ENCODE data around the gene TMEM273. TPM values are rescaled to one million over a fixed set of nuclear protein-coding genes. Genes with fewer than 3 reads are reported as not detected.

The TMEM273 gene
- total RNA-seq, 1 experiment from 2014 or later = not detected

GRCh38 chr10:49116509-49117375 lies 71.4 kb downstream of the TMEM273 start:
- H3K9me3 Mint-ChIP-seq (ENCODE audit: unreplicated experiment) = peaks cover 4% of the 10 kb centered on the region
- peaks cover 2% of the 10 kb centered on the region for H3K4me1 Mint-ChIP-seq (ENCODE audit: insufficient read depth, unreplicated experiment)
- no peak for DNase-seq (ENCODE audit: unreplicated experiment)
- no peak overlapping the region for H3K4me3 Mint-ChIP-seq (ENCODE audit: unreplicated experiment)
- peaks cover 14% of the 10 kb centered on the region for H3K27me3 Mint-ChIP-seq (ENCODE audit: insufficient read depth, unreplicated experiment)
- POLR2A ChIA-PET = no interaction called here
- no peaks in the 10 kb centered on the region for H3K36me3 Mint-ChIP-seq (ENCODE audit: insufficient read depth, unreplicated experiment)
- H3K27ac Mint-ChIP-seq (ENCODE audit: low read depth, unreplicated experiment) = no peak overlapping the region
- no peak for TF ChIP-seq CTCF (IDR thresholded peaks at IDR 0.05; ENCODE audit: unreplicated experiment)
- intact Hi-C loops (cut with micrococcal nuclease) = no loop called here
- BruUV-seq (replicated peaks) = no TSS peak
- CTCF ChIA-PET = no interaction called here

DNA sequence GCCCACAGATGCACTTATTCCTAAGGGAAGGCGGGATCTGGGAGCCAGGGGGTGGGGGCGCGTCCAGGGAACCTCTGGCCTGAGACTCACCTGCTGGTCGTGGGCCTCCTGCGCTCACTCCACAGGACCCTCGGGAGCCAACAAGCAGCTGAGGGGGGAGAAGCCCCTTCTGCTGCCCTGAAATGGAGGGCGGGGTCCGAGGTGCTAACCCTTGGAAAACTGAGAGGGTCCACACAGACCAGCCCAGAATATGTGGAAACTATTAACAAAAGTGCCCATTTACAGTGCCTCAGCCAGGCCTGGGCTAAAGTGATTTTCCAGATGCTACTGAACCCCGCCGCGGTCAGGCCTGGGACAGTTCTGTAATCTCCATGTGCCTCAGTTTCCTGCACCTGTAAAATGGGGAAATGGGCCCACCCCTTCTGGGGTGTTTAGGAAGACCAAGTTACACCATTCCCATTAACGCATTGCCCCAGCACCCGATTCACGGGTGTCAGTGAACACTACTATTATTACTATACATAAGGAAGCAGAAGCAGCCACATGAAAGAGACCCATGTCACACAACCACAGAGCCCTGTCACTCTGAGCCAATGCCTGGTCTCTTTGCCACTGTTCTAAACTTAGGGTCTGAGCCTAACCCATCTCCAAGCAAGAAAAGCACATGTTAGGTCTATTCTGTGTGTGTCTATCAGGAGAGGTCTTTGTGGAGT lies 72.2 kb downstream of the TMEM273 start:
- intact Hi-C loops (cut with micrococcal nuclease) = no loop called here
- DNase-seq (ENCODE audit: unreplicated experiment) = no peak
- Mint-ChIP-seq H3K9me3 (ENCODE audit: unreplicated experiment) (no peaks in the 10 kb centered on the region), H3K4me3 (ENCODE audit: unreplicated experiment) (no peak overlapping the region), H3K27me3 (ENCODE audit: insufficient read depth, unreplicated experiment) (peaks cover 6% of the 10 kb centered on the region), H3K36me3 (ENCODE audit: insufficient read depth, unreplicated experiment) (no peaks in the 10 kb centered on the region), H3K27ac (ENCODE audit: low read depth, unreplicated experiment) (no peak overlapping the region), H3K4me1 (ENCODE audit: insufficient read depth, unreplicated experiment) (no peaks in the 10 kb centered on the region)
- ChIA-PET CTCF (no interaction called here), POLR2A (no interaction called here)
- TF ChIP-seq CTCF (IDR thresholded peaks at IDR 0.05; ENCODE audit: unreplicated experiment) = no peak
- BruUV-seq (replicated peaks) = no TSS peak

GRCh38 chr10:49115015-49115795 lies 73.0 kb downstream of the TMEM273 start, which contains the start of gene VSTM4:
Gene VSTM4 (minus strand): TSS chr10:49115522. CDS start chr10:49115485, 37 bp downstream.
- CTCF ChIA-PET = interaction anchor here (0.7 kb wide), 1 partner anchor 21 kb away, joined by 3 read pairs; no protein-coding TSS in a partner anchor
- no peak for TF ChIP-seq CTCF (IDR thresholded peaks at IDR 0.05; ENCODE audit: unreplicated experiment)
- Mint-ChIP-seq H3K36me3 (ENCODE audit: insufficient read depth, unreplicated experiment) (no peaks in the 10 kb centered on the region), H3K27ac (ENCODE audit: low read depth, unreplicated experiment) (no peak within 1 kb of the TSS), H3K27me3 (ENCODE audit: insufficient read depth, unreplicated experiment) (no peaks in the 10 kb centered on the region), H3K4me3 (ENCODE audit: unreplicated experiment) (no peak within 1 kb of the TSS), H3K4me1 (ENCODE audit: insufficient read depth, unreplicated experiment) (no peaks in the 10 kb centered on the region), H3K9me3 (ENCODE audit: unreplicated experiment) (no peaks in the 10 kb centered on the region)
- no TSS peak for BruUV-seq (replicated peaks)
- POLR2A ChIA-PET = no interaction called here
- no peak for DNase-seq (ENCODE audit: unreplicated experiment)
- intact Hi-C loops (cut with micrococcal nuclease) = no loop called here

DNA sequence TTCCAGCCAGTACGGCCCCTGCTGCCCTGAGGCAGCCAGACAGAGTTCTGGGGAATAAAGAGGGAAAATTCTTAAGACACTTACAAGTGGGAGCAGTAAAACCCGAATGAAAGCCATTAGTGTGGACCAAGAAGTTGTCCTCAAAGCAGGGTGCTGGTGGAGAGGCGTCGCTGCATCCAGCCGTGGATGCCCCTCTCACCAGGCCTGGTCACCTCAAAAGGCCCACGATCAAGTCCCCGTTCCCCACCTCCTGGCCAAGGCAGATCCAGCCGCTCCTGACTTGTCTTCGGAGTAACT lies 73.5 kb downstream of the TMEM273 start:
- CTCF ChIA-PET = interaction anchor here (0.7 kb wide), 1 partner anchor 22 kb away, joined by 3 read pairs; no protein-coding TSS in a partner anchor
- H3K4me1 Mint-ChIP-seq (ENCODE audit: insufficient read depth, unreplicated experiment) = no peaks in the 10 kb centered on the region
- no peaks in the 10 kb centered on the region for H3K9me3 Mint-ChIP-seq (ENCODE audit: unreplicated experiment)
- POLR2A ChIA-PET = no interaction called here
- no peak for TF ChIP-seq CTCF (IDR thresholded peaks at IDR 0.05; ENCODE audit: unreplicated experiment)
- no peak for DNase-seq (ENCODE audit: unreplicated experiment)
- no TSS peak for BruUV-seq (replicated peaks)
- H3K27me3 Mint-ChIP-seq (ENCODE audit: insufficient read depth, unreplicated experiment) = no peaks in the 10 kb centered on the region
- no peak overlapping the region for H3K4me3 Mint-ChIP-seq (ENCODE audit: unreplicated experiment)
- intact Hi-C loops (cut with micrococcal nuclease) = no loop called here
- no peak overlapping the region for H3K27ac Mint-ChIP-seq (ENCODE audit: low read depth, unreplicated experiment)
- no peaks in the 10 kb centered on the region for H3K36me3 Mint-ChIP-seq (ENCODE audit: insufficient read depth, unreplicated experiment)

All from MCF 10A (cell line).